IPS-18a (cell line): ENCODE measurements around the gene JAG1.

Source experiments
- H3K27ac ChIP-seq: one replicate; pipeline ENCODE4 v1.5.1; 2013; ENCODE audit warnings: low read length
- H3K27me3 ChIP-seq: one replicate; pipeline ENCODE4 v1.6.1; 2013; ENCODE audit warnings: mild to moderate bottlenecking, low read length; ENCODE audit not compliant: control insufficient read depth, insufficient read depth
- H3K36me3 ChIP-seq: one replicate; pipeline ENCODE4 v1.6.1; 2013; ENCODE audit warnings: low read depth, low read length; ENCODE audit not compliant: control insufficient read depth
- H3K4me1 ChIP-seq: one replicate; pipeline ENCODE4 v1.6.1; 2013; ENCODE audit warnings: low read depth, low read length; ENCODE audit not compliant: control insufficient read depth
- H3K4me3 ChIP-seq: one replicate; pipeline ENCODE4 v1.5.1; 2013; ENCODE audit warnings: low read length
- H3K9ac ChIP-seq: one replicate; pipeline ENCODE4 v1.6.1; 2013; ENCODE audit warnings: mild to moderate bottlenecking, low read length, moderate library complexity
- H3K9me3 ChIP-seq: one replicate; pipeline ENCODE4 v1.6.1; 2013; ENCODE audit warnings: low read depth, low read length; ENCODE audit not compliant: control insufficient read depth

Gene JAG1

DNA sequence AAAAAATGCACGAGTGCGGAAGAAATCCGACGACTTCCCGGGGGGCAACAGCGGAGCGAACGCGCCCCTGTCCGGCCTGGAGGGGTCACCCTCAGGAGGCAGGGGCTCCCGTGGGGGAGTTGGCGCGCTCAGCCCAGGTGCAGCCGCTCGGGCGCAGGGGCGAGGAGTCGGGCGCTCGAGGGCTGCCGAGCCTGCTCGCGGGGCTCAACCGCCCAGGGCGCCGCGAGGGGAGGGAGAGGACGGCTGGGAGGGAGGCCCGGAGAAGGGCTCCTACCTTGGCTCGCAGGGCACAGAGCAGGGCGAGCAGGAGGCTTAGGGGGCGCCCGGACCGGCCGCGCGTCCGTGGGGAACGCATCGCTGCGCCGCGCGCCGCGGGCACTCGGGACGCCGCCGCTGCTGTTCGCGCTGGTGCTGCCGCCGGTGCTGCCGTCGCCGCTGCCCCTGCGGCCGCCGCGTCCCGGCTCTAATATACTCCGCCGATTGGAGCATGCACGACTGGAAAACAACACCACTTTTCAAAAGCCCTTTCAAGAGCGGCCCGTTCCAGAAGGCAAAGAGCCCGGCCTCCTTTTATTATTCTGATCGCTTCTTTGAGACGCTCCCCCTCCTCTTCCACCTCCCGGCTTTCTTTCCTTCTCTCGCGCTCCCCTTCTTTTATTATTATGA lies 490 bp downstream of the JAG1 start:
- peak overlapping the region; percentile 81 for H3K9ac ChIP-seq
- peak overlapping the region; percentile 93 for H3K4me3 ChIP-seq
- peaks cover 23% of the 10 kb centered on the region for H3K36me3 ChIP-seq
- H3K9me3 ChIP-seq: no peaks in the 10 kb centered on the region
- H3K27me3 ChIP-seq: no peaks in the 10 kb centered on the region
- H3K4me1 ChIP-seq: peaks cover 39% of the 10 kb centered on the region
- H3K27ac ChIP-seq: no peak overlapping the region

DNA sequence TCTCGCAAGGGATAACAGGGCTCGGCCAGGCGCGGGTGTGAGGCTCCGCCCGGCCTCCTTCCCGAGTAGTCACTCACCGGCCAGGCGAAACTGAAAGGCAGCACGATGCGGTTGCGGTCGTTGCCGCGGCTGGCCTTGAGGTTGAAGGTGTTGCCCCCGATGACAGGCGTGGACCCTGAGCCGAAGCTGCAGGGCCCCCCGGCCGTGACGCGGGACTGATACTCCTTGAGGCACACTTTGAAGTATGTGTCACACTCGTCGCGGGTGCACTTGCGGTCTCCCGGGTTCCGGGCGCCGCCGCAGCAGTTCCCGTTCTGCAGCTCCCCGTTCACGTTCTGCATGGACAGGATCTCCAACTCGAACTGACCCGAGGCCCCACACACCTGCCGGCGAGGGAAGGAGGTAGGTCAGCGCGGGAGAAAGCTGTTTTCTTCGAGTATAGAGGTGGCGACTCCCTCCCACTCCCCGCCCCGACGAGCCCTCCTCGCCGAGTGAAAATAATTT lies 1.1 kb downstream of the JAG1 start:
- Histone ChIP-seq H3K9ac (peak overlapping the region; percentile 81), H3K27ac (no peak overlapping the region), H3K36me3 (peaks cover 26% of the 10 kb centered on the region), H3K9me3 (no peaks in the 10 kb centered on the region), H3K4me1 (peaks cover 43% of the 10 kb centered on the region), H3K27me3 (no peaks in the 10 kb centered on the region), H3K4me3 (peak overlapping the region; percentile 93)

DNA sequence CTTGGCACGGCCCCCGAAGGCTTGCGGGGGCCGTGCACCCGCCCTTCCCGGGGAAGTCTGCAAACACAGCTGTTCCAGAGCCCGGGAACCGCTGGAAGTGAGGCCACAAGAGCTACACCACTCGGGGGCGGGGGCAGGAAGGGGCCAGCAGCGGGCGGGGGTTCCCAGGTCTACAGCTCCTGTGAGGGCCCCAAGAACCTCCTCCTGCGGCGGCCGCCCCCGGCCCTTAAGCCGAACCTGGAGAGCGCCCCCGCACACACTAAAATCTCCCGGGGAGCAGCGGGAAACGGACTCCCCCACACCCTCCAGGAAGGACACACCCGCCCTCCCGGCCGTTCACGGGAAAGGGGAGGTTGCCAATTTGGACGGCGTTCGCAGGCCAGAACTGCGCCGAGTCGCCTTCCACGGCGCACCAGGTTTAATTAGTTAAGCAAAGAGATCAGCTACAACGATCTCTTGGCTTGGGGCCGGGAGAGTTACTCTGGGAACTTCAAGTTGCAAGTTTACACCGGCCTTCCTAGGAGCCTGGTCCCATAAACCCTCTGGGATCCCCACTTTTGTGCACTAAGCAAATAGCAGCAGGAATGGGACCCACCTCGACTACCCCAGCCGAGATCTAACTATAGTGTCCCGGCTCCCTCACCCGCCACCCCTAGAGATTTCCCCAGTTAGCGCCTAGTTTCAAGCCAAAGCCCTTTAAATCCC lies 1.7 kb downstream of the JAG1 start:
- peaks cover 32% of the 10 kb centered on the region for H3K36me3 ChIP-seq
- H3K4me3 ChIP-seq: peak overlapping the region; percentile 93
- H3K4me1 ChIP-seq: peaks cover 48% of the 10 kb centered on the region
- peak overlapping the region; percentile 81 for H3K9ac ChIP-seq
- H3K27me3 ChIP-seq: no peaks in the 10 kb centered on the region
- no peak overlapping the region for H3K27ac ChIP-seq
- no peaks in the 10 kb centered on the region for H3K9me3 ChIP-seq

DNA sequence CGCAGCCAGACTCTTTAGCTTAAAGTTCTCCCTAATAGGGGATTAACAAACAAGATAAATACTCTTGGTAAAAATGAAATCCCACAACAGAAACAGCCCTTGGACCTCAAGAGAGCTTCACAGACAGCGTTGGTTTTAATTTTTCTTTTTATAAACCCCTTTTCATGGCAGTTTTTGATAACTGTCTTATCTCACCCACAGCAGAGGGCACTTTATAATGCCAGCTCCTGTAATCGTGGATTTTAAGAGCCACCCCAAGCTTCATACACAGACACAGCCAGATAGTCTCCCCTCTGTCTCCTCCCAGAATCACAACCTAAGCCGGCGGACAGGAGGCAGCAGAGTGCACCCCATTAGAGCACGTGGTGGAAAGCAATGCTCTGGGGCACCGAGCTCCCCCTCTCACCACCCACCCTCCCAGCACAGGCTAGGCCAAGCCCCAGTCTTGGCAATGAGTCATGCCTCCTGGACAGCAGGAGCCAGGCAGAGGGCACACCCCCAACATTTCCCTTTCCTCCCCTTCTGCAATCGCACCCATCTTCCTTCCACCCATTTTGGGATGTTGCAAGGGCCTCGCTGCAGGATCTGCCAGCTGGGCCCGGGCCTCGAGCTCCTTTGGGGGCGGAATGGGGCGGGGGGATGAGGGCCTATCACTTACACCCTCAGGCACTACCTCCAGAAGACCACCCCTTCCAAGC lies 2.4 kb downstream of the JAG1 start:
- no peaks in the 10 kb centered on the region for H3K9me3 ChIP-seq
- no peak overlapping the region for H3K27ac ChIP-seq
- peaks cover 39% of the 10 kb centered on the region for H3K36me3 ChIP-seq
- peak overlapping the region; percentile 81 for H3K9ac ChIP-seq
- H3K4me3 ChIP-seq: peak overlapping the region; percentile 93
- peaks cover 55% of the 10 kb centered on the region for H3K4me1 ChIP-seq
- H3K27me3 ChIP-seq: no peaks in the 10 kb centered on the region

DNA sequence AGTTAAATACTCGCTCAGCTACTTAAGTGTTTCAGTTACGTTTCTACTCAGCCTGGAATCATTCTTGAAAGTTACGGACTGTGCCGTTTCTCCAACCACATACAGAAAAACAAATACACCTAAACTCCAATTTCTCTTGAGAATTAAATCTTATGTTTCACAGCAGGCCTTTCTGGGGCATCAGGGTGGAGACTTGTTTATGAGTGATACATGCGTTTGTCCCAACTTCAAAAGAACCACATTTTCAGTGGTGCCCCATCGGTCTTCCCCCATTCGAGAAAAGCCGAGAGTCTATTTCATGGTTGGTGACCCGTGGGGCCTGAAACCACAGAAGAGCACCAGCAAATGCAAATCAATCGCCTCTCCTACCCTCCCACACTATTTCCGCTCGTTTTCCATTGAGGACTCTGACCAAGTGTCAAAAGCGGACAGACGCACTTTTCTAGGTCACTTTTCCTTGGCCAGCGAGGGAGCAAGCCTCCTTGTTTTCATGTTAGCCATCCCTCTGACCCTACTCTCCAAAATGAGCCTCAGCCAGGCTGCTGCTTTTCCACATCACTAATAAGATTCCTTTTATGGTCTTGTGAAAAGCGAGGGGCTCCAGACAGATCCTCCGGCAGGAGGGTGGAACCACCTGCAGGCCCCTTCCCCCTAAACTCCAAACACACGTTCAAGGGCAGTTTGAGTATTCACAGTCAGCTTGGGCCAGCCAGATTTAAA lies 3.1 kb downstream of the JAG1 start:
- no peaks in the 10 kb centered on the region for H3K27me3 ChIP-seq
- peak overlapping the region; percentile 93 for H3K4me3 ChIP-seq
- no peak overlapping the region for H3K27ac ChIP-seq
- H3K36me3 ChIP-seq: peaks cover 41% of the 10 kb centered on the region
- peaks cover 62% of the 10 kb centered on the region for H3K4me1 ChIP-seq
- H3K9ac ChIP-seq: peak overlapping the region; percentile 81
- no peaks in the 10 kb centered on the region for H3K9me3 ChIP-seq

DNA sequence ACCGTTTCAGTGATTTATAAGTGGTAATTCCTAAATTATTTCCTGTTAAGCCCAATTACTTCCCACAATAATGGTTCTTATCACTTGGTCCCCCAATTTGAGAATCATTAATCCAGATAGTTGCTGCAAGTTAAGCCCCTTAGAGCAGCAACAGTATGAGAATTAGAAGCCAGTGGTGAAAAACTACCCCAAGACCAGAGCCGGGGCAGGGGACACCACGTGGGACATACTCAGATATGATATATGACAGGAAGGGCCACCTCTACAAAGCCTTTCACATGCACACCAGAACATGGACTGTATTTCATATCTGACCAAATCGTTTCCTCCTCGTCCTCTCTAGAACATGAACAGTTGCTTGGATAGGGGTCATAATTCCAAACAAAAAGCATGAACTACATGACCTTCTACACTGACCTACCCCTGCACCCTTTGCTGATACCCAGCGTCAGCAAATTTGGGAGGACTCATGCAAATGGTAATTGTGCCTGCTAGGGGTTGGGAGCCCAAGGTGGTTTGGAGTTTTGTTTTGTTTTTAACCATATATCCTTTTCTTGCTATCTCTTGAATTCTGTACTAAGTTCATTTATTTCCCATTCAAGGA lies 3.9 kb downstream of the JAG1 start:
- Histone ChIP-seq H3K9ac (no peak overlapping the region), H3K9me3 (no peaks in the 10 kb centered on the region), H3K27me3 (no peaks in the 10 kb centered on the region), H3K4me1 (peaks cover 63% of the 10 kb centered on the region), H3K36me3 (peaks cover 41% of the 10 kb centered on the region), H3K4me3 (peak overlapping the region; percentile 93), H3K27ac (no peak overlapping the region)

DNA sequence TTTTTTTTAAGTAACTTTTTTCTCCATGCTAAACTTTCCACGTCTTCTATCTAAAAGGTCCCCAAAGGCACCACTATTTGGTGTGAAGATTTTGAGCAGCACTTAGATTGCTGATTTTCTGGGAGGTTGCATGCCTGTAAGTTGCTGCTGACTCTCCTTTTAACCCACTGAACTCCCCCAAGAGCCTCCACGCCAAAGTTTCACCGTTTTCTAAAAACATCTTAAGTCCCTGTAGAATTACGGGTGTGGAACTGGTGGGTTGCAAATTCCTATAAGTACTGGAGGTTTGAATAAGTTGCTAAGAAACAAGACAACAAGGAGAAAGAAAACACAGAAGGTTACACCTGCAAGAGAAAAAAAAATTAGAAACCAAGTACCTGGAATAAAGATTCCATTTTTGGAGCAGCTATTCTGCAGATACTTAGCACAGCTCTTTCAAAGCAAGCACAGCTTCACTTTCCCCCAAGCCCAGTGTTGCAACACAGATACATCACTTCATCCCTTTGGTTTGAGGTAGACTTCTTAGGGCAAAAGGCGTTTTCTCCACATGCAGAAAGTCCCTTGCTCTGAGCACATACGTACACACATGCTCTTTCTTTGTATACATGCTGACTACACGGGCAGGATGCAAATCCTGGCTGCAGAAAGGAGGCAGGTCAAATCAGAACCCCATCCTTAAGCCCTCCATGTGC lies 5.0 kb downstream of the JAG1 start:
- Histone ChIP-seq H3K36me3 (peaks cover 43% of the 10 kb centered on the region), H3K4me1 (peaks cover 73% of the 10 kb centered on the region), H3K9ac (no peak overlapping the region), H3K4me3 (no peak overlapping the region), H3K27ac (no peak overlapping the region), H3K27me3 (no peaks in the 10 kb centered on the region), H3K9me3 (no peaks in the 10 kb centered on the region)

DNA sequence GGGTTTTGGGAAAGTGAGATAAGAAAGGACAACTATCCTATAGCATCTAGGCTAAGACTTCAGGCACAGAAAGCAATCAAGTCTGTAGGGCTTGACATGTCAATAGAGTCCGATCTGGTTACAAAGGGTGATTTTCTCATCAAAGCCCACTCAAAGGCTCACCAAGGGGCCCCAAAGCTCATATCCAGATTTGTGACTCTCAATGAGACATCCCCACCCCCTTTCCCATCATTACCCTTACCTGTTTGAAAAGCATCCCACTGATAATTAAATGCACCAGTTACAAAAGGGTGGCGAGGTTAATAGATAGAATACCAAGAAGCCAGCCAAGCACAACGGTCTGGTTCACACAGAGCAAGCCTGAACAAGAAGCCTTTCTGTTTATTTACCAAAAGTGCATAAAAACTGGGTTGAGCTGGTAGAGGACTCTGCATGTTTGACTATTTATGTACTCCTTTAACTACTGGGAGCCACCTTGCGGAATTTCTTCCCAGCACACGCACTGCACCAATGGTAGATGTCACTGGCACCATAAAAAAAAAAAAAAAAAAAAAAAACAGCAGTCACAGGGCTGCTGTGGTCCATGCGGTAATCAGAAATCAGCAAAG lies 6.1 kb downstream of the JAG1 start:
- Histone ChIP-seq H3K9ac (no peak overlapping the region), H3K9me3 (no peaks in the 10 kb centered on the region), H3K27me3 (no peaks in the 10 kb centered on the region), H3K27ac (no peak overlapping the region), H3K36me3 (peaks cover 54% of the 10 kb centered on the region), H3K4me3 (no peak overlapping the region), H3K4me1 (peaks cover 82% of the 10 kb centered on the region)

DNA sequence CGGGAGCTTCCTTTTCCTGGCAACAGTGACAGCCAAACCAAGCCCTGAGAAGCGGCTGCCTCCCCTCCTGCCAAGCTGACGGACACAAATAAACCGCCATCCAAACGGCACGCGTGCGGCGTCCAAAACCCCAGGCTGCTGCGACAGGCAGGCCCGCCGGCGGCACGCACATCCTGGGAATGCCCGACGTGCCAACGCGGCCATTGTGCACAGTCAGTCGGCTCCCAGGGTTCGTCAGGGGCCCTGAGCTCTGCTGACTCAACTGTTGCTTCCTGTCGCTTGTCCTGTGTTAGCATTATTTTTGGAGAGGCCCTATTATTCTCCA lies 6.8 kb downstream of the JAG1 start:
- H3K4me3 ChIP-seq: no peak overlapping the region
- peaks cover 82% of the 10 kb centered on the region for H3K4me1 ChIP-seq
- no peaks in the 10 kb centered on the region for H3K27me3 ChIP-seq
- no peak overlapping the region for H3K27ac ChIP-seq
- no peak overlapping the region for H3K9ac ChIP-seq
- no peaks in the 10 kb centered on the region for H3K9me3 ChIP-seq
- peaks cover 61% of the 10 kb centered on the region for H3K36me3 ChIP-seq

DNA sequence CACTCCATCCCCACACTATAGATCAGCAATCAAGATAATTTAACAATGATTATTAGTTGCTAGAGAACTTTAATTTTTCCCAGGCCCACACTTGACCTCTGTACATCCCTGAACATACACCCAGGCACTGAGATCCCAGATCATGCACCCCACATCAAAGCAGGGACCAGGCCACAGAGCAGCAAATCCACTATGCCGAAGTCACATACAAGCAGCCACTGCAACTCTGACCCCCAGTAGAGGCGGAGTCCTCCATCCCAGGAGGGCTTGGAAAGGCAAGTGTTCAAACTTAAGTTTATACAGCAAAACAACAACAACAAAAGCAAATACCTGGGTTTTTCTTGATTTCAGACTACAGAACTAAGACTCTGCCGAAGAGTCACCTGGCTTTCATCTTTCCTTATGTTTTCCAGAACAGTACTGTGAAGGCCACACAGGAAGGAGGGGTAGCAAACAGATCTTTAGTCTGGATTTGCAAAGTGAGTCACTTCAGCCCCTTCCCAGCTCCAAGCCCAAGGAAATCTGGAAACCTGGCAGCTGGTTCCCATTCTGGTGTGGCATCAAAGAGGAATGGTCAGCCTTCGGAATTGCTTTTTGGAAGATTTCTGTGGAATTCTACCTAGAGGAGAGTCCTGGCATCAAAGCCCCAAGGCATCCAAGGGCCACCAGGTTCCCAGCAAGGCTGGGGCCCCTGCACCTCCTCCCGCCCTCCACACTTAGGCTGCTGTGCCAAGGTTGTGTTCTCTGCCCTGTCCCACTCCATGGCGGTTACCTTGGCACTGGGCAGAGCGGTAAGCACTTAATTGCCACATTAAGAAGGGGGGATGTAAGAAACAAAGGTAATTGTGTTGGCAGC lies 7.3 kb downstream of the JAG1 start:
- H3K4me3 ChIP-seq: no peak overlapping the region
- peaks cover 67% of the 10 kb centered on the region for H3K36me3 ChIP-seq
- H3K9ac ChIP-seq: no peak overlapping the region
- no peak overlapping the region for H3K27ac ChIP-seq
- no peaks in the 10 kb centered on the region for H3K9me3 ChIP-seq
- no peaks in the 10 kb centered on the region for H3K27me3 ChIP-seq
- peaks cover 80% of the 10 kb centered on the region for H3K4me1 ChIP-seq
